ENCODE data around the gene CAB39.

CAB39 gene

GRCh38 chr2:230811508-230811907, 98.9 kb downstream of the CAB39 start:
- H3K36me3 ChIP-seq (ENCODE audit: insufficient read depth, low read length) = peaks cover 51% of the 10 kb centered on the region
- no peaks in the 10 kb centered on the region for H3K27me3 ChIP-seq (ENCODE audit: control insufficient read depth, insufficient read depth, low read length)
- H3K9me3 ChIP-seq (replicated peaks; ENCODE audit: low read length) = no peaks in the 10 kb centered on the region
- H3K4me1 ChIP-seq (ENCODE audit: control insufficient read depth, insufficient read depth, low read length) = no peaks in the 10 kb centered on the region
- no peak overlapping the region for H3K4me3 ChIP-seq (ENCODE audit: low read length)
- H3K4me2 ChIP-seq (ENCODE audit: low read length) = no peak overlapping the region
- H3K9ac ChIP-seq (ENCODE audit: low read depth, low read length) = no peak overlapping the region

GRCh38 chr2:230812033-230812432, 99.4 kb downstream of the CAB39 start:
- no peak overlapping the region for H3K9ac ChIP-seq (ENCODE audit: low read depth, low read length)
- no peak overlapping the region for H3K4me3 ChIP-seq (ENCODE audit: low read length)
- H3K4me2 ChIP-seq (ENCODE audit: low read length) = no peak overlapping the region
- H3K36me3 ChIP-seq (ENCODE audit: insufficient read depth, low read length) = peaks cover 56% of the 10 kb centered on the region
- H3K4me1 ChIP-seq (ENCODE audit: control insufficient read depth, insufficient read depth, low read length) = no peaks in the 10 kb centered on the region
- no peaks in the 10 kb centered on the region for H3K27me3 ChIP-seq (ENCODE audit: control insufficient read depth, insufficient read depth, low read length)
- H3K9me3 ChIP-seq (replicated peaks; ENCODE audit: low read length) = no peaks in the 10 kb centered on the region

- H3K4me3 ChIP-seq (ENCODE audit: low read length) = no peak overlapping the region
- no peak overlapping the region for H3K9ac ChIP-seq (ENCODE audit: low read depth, low read length)
- peaks cover 67% of the 10 kb centered on the region for H3K36me3 ChIP-seq (ENCODE audit: insufficient read depth, low read length)
- no peaks in the 10 kb centered on the region for H3K4me1 ChIP-seq (ENCODE audit: control insufficient read depth, insufficient read depth, low read length)
- no peaks in the 10 kb centered on the region for H3K27me3 ChIP-seq (ENCODE audit: control insufficient read depth, insufficient read depth, low read length)
- no peaks in the 10 kb centered on the region for H3K9me3 ChIP-seq (replicated peaks; ENCODE audit: low read length)
- no peak overlapping the region for H3K4me2 ChIP-seq (ENCODE audit: low read length)
Observed at GRCh38 chr2:230814616-230815015, 102.0 kb downstream of the CAB39 start.

GRCh38 chr2:230815088-230815487, 102.4 kb downstream of the CAB39 start:
- H3K4me3 ChIP-seq (ENCODE audit: low read length) = no peak overlapping the region
- no peaks in the 10 kb centered on the region for H3K4me1 ChIP-seq (ENCODE audit: control insufficient read depth, insufficient read depth, low read length)
- no peaks in the 10 kb centered on the region for H3K27me3 ChIP-seq (ENCODE audit: control insufficient read depth, insufficient read depth, low read length)
- no peaks in the 10 kb centered on the region for H3K9me3 ChIP-seq (replicated peaks; ENCODE audit: low read length)
- H3K4me2 ChIP-seq (ENCODE audit: low read length) = no peak overlapping the region
- no peak overlapping the region for H3K9ac ChIP-seq (ENCODE audit: low read depth, low read length)
- peaks cover 67% of the 10 kb centered on the region for H3K36me3 ChIP-seq (ENCODE audit: insufficient read depth, low read length)

- H3K9ac ChIP-seq (ENCODE audit: low read depth, low read length) = no peak overlapping the region
- H3K4me3 ChIP-seq (ENCODE audit: low read length) = no peak overlapping the region
- H3K4me2 ChIP-seq (ENCODE audit: low read length) = no peak overlapping the region
- no peaks in the 10 kb centered on the region for H3K27me3 ChIP-seq (ENCODE audit: control insufficient read depth, insufficient read depth, low read length)
- no peaks in the 10 kb centered on the region for H3K4me1 ChIP-seq (ENCODE audit: control insufficient read depth, insufficient read depth, low read length)
- H3K36me3 ChIP-seq (ENCODE audit: insufficient read depth, low read length) = peaks cover 64% of the 10 kb centered on the region
- H3K9me3 ChIP-seq (replicated peaks; ENCODE audit: low read length) = no peaks in the 10 kb centered on the region
Observed at GRCh38 chr2:230816735-230817134, 104.1 kb downstream of the CAB39 start.

- H3K9me3 ChIP-seq (replicated peaks; ENCODE audit: low read length) = no peaks in the 10 kb centered on the region
- no peak overlapping the region for H3K9ac ChIP-seq (ENCODE audit: low read depth, low read length)
- no peak overlapping the region for H3K4me3 ChIP-seq (ENCODE audit: low read length)
- no peaks in the 10 kb centered on the region for H3K27me3 ChIP-seq (ENCODE audit: control insufficient read depth, insufficient read depth, low read length)
- H3K4me2 ChIP-seq (ENCODE audit: low read length) = no peak overlapping the region
- H3K4me1 ChIP-seq (ENCODE audit: control insufficient read depth, insufficient read depth, low read length) = no peaks in the 10 kb centered on the region
- H3K36me3 ChIP-seq (ENCODE audit: insufficient read depth, low read length) = peaks cover 52% of the 10 kb centered on the region
Observed at GRCh38 chr2:230819433-230819832, 106.8 kb downstream of the CAB39 start.

GRCh38 chr2:230821261-230821990, 108.8 kb downstream of the CAB39 start:
- peaks cover 11% of the 10 kb centered on the region for H3K27me3 ChIP-seq (ENCODE audit: control insufficient read depth, insufficient read depth, low read length)
- H3K4me1 ChIP-seq (ENCODE audit: control insufficient read depth, insufficient read depth, low read length) = no peaks in the 10 kb centered on the region
- no peak overlapping the region for H3K4me2 ChIP-seq (ENCODE audit: low read length)
- peaks cover 37% of the 10 kb centered on the region for H3K36me3 ChIP-seq (ENCODE audit: insufficient read depth, low read length)
- no peak overlapping the region for H3K4me3 ChIP-seq (ENCODE audit: low read length)
- no peak overlapping the region for H3K9ac ChIP-seq (ENCODE audit: low read depth, low read length)
- H3K9me3 ChIP-seq (replicated peaks; ENCODE audit: low read length) = no peaks in the 10 kb centered on the region

- Histone ChIP-seq H3K4me2 (ENCODE audit: low read length) (no peak overlapping the region), H3K4me3 (ENCODE audit: low read length) (no peak overlapping the region), H3K36me3 (ENCODE audit: insufficient read depth, low read length) (peaks cover 31% of the 10 kb centered on the region), H3K9ac (ENCODE audit: low read depth, low read length) (no peak overlapping the region), H3K4me1 (ENCODE audit: control insufficient read depth, insufficient read depth, low read length) (no peaks in the 10 kb centered on the region), H3K27me3 (ENCODE audit: control insufficient read depth, insufficient read depth, low read length) (peaks cover 17% of the 10 kb centered on the region), H3K9me3 (replicated peaks; ENCODE audit: low read length) (no peaks in the 10 kb centered on the region)
Observed at GRCh38 chr2:230821991-230822520, 109.4 kb downstream of the CAB39 start.

GRCh38 chr2:230823264-230823964, 110.8 kb downstream of the CAB39 start:
- Histone ChIP-seq H3K36me3 (ENCODE audit: insufficient read depth, low read length) (peaks cover 24% of the 10 kb centered on the region), H3K4me1 (ENCODE audit: control insufficient read depth, insufficient read depth, low read length) (no peaks in the 10 kb centered on the region), H3K9me3 (replicated peaks; ENCODE audit: low read length) (no peaks in the 10 kb centered on the region), H3K4me3 (ENCODE audit: low read length) (no peak overlapping the region), H3K27me3 (ENCODE audit: control insufficient read depth, insufficient read depth, low read length) (peaks cover 30% of the 10 kb centered on the region), H3K4me2 (ENCODE audit: low read length) (no peak overlapping the region), H3K9ac (ENCODE audit: low read depth, low read length) (no peak overlapping the region)

GRCh38 chr2:230824406-230824978, 111.8 kb downstream of the CAB39 start:
- peaks cover 30% of the 10 kb centered on the region for H3K27me3 ChIP-seq (ENCODE audit: control insufficient read depth, insufficient read depth, low read length)
- H3K36me3 ChIP-seq (ENCODE audit: insufficient read depth, low read length) = peaks cover 18% of the 10 kb centered on the region
- H3K4me2 ChIP-seq (ENCODE audit: low read length) = peak overlapping the region; percentile 75
- H3K4me3 ChIP-seq (ENCODE audit: low read length) = peak overlapping the region; percentile 42
- H3K9ac ChIP-seq (ENCODE audit: low read depth, low read length) = peak overlapping the region; percentile 23
- no peaks in the 10 kb centered on the region for H3K9me3 ChIP-seq (replicated peaks; ENCODE audit: low read length)
- H3K4me1 ChIP-seq (ENCODE audit: control insufficient read depth, insufficient read depth, low read length) = no peaks in the 10 kb centered on the region

GRCh38 chr2:230825354-230825753, 112.7 kb downstream of the CAB39 start:
- H3K36me3 ChIP-seq (ENCODE audit: insufficient read depth, low read length) = peaks cover 17% of the 10 kb centered on the region
- H3K4me1 ChIP-seq (ENCODE audit: control insufficient read depth, insufficient read depth, low read length) = no peaks in the 10 kb centered on the region
- peaks cover 30% of the 10 kb centered on the region for H3K27me3 ChIP-seq (ENCODE audit: control insufficient read depth, insufficient read depth, low read length)
- no peaks in the 10 kb centered on the region for H3K9me3 ChIP-seq (replicated peaks; ENCODE audit: low read length)
- no peak overlapping the region for H3K4me3 ChIP-seq (ENCODE audit: low read length)
- no peak overlapping the region for H3K4me2 ChIP-seq (ENCODE audit: low read length)
- no peak overlapping the region for H3K9ac ChIP-seq (ENCODE audit: low read depth, low read length)
